Measurements from ENCODE around the gene CTNNA2.

CTNNA2 gene

DNA sequence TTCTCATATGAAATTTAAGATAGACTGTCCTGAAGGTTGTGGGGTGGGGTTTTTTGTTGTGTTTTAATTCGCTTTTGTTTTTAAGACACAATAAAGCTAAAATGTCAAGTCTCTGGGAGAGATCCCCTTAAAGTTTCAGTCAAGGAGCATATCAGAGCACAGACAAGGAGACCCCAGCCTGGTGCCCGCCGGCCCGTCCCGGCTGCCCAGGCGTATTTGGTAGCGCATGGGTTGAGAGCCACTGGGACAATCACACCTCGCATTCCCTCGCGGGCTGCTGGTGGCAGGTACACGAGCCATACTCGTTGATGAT is 789.1 kb downstream of the CTNNA2 start:
- TF ChIP-seq, protein P1, sequence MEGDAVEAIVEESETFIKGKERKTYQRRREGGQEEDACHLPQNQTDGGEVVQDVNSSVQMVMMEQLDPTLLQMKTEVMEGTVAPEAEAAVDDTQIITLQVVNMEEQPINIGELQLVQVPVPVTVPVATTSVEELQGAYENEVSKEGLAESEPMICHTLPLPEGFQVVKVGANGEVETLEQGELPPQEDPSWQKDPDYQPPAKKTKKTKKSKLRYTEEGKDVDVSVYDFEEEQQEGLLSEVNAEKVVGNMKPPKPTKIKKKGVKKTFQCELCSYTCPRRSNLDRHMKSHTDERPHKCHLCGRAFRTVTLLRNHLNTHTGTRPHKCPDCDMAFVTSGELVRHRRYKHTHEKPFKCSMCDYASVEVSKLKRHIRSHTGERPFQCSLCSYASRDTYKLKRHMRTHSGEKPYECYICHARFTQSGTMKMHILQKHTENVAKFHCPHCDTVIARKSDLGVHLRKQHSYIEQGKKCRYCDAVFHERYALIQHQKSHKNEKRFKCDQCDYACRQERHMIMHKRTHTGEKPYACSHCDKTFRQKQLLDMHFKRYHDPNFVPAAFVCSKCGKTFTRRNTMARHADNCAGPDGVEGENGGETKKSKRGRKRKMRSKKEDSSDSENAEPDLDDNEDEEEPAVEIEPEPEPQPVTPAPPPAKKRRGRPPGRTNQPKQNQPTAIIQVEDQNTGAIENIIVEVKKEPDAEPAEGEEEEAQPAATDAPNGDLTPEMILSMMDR (IDR thresholded peaks at IDR 0.05): no peak
- H3K4me3 ChIP-seq (ENCODE audit: low read depth, low read length): no peak overlapping the region
- H3K36me3 ChIP-seq (ENCODE audit: control insufficient read depth, insufficient read depth, low read length): no peaks in the 10 kb centered on the region
- no peaks in the 10 kb centered on the region for H3K4me1 ChIP-seq
- no peaks in the 10 kb centered on the region for H3K9me3 ChIP-seq (ENCODE audit: control insufficient read depth, low read length)
- no peak overlapping the region for H2AFZ ChIP-seq
- H3K27me3 ChIP-seq (ENCODE audit: control insufficient read depth, insufficient read depth, low read length): no peaks in the 10 kb centered on the region
- H3K79me2 ChIP-seq: no peaks in the 10 kb centered on the region
- H3K9ac ChIP-seq: no peak overlapping the region
- H3K27ac ChIP-seq: no peak overlapping the region
- H3K4me2 ChIP-seq (ENCODE audit: low read length): no peak overlapping the region

DNA sequence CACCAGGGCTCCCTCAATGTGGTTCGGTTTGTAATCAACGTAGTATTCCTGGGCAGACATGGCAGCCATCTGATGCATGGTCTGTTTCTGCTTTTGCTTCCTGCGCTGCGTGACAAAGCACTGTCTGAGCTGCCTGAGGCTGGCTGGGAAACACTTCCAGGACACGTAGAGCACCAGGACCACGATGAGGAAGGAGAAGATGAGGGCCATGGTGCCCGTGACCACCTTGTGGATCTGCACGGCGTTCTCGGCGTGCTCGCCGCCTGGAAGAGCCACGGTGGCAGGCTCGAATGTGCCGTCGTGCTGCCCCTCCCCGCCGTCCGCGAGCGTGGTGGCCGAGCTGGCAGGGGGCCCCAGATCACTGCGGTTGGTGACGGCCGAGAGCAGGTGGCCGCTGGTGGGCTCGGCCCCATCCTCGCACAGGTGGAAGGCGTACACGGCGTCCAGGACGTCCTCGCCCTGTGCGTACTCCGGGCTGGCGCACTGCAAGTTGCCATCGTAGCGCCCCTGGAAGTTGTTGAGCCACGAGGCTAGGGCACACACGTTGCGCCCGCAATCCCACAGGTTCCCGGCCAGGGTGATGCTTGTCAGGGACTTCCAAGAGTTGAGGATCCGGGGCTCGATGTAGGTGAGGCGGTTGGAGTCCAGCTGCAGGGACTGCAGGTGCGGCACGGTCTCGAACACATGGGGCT is 789.6 kb downstream of the CTNNA2 start:
- Histone ChIP-seq H3K9me3 (ENCODE audit: control insufficient read depth, low read length) (no peaks in the 10 kb centered on the region), H3K79me2 (no peaks in the 10 kb centered on the region), H3K4me3 (ENCODE audit: low read depth, low read length) (peak overlapping the region; percentile 14), H3K9ac (no peak overlapping the region), H3K4me1 (no peaks in the 10 kb centered on the region), H3K4me2 (ENCODE audit: low read length) (peak overlapping the region; percentile 56), H3K36me3 (ENCODE audit: control insufficient read depth, insufficient read depth, low read length) (no peaks in the 10 kb centered on the region), H3K27ac (no peak overlapping the region), H2AFZ (no peak overlapping the region), H3K27me3 (ENCODE audit: control insufficient read depth, insufficient read depth, low read length) (no peaks in the 10 kb centered on the region)
- TF ChIP-seq, protein P1 (IDR thresholded peaks at IDR 0.05): no peak

DNA sequence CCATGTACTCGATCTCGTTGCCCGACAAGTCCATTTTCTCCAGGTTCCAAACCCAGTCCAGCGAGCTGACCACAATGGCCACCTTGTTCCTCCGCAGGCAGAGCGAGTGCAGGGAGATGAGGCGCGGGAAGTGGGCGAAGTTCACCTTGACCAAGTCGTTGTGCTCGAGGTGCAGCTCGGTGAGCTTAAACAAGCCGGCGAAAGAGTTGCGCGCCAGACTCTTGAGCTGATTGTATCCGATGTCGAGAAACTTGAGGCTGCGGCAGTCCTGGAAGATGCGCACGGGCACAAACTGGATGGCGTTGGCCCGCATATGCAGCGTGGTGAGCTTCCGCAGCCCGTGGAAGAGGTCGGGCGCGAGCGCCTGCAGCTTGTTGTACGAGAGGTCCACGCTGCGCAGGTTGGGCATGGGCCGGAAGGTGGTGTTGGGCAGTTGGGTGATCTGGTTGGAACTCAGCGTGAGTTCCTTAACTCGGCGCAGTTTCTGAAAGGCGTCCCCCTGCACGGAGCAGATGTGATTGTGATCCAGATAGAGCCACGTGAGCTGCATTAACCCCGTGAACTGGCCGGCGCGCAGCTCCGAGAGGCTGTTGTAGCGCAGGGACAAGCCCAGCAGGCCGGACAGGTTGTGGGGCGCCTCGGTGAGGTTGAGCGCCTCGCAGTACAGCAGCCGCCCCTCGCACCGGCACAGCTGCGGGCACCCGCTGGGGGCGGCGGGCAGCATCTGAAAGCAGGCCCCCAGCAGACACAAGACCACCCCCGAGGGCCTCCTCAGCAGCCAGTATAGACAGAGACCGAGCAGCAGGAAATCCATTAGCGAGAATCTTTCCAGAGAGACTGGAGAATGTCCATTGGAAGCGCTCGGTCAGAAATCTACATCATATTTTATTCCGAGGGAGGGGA is 790.4 kb downstream of the CTNNA2 start:
- Histone ChIP-seq H3K27ac (no peak overlapping the region), H3K9me3 (ENCODE audit: control insufficient read depth, low read length) (no peaks in the 10 kb centered on the region), H3K36me3 (ENCODE audit: control insufficient read depth, insufficient read depth, low read length) (no peaks in the 10 kb centered on the region), H3K4me1 (no peaks in the 10 kb centered on the region), H3K9ac (no peak overlapping the region), H3K4me3 (ENCODE audit: low read depth, low read length) (peak overlapping the region; percentile 14), H3K27me3 (ENCODE audit: control insufficient read depth, insufficient read depth, low read length) (no peaks in the 10 kb centered on the region), H2AFZ (no peak overlapping the region), H3K4me2 (ENCODE audit: low read length) (peak overlapping the region; percentile 56), H3K79me2 (no peaks in the 10 kb centered on the region)
- TF ChIP-seq, protein P1 (IDR thresholded peaks at IDR 0.05): no peak

DNA sequence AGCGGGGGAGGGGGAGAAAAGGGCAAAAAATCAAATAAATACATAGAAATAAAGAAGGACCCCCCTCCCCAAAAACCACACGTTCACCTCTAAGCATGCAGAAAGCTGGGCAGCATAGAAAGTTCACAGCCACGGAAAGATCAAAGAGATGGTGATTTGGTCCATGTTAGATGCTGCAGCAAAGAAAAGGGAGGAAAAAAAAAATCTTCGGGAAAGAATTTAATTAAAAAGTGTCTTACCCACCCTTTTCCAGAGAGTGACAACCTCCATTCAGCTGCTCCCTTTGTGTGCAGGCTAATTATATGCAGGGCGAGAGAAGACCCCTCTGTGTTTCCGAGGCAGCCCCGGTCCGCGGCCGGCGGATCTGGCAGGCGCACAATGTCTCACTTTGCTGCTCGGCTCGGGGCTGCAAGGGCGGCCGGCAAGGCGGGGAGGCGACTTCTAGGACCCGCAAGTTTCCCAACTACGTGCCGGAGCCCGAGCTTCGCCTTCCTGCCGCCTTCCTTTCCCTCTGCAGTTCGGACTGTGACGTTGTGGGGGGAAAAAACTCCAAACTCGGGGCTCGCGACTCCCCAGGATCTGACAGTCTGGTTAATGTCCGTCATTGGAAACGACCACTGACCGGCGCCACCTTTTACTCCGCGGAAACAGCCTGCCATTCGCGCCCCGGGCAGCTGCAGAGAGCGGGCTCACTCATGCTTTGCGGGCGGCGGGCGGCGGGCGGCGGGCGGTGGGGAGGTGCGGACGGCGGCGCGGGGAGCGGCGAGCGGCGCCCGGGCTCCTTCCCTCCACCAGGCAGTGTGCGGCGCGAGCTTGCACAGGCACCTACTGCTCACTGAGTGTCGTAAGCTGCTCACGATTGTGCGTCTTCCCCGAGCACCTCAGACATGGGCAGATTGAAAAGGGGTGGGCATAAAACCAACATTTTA is 791.3 kb downstream of the CTNNA2 start, which contains the start of gene LRRTM1:
Gene LRRTM1 (minus strand): TSS at position 844 of the 929 bp plus-strand sequence. CDS start 933 bp downstream, outside the sequence.
- Histone ChIP-seq H3K79me2 (no peaks in the 10 kb centered on the region), H3K36me3 (ENCODE audit: control insufficient read depth, insufficient read depth, low read length) (no peaks in the 10 kb centered on the region), H3K27me3 (ENCODE audit: control insufficient read depth, insufficient read depth, low read length) (no peaks in the 10 kb centered on the region), H3K9ac (no peak within 1 kb of the TSS), H2AFZ (no peak within 1 kb of the TSS), H3K4me2 (ENCODE audit: low read length) (peak within 1 kb of the TSS; percentile 56), H3K9me3 (ENCODE audit: control insufficient read depth, low read length) (no peaks in the 10 kb centered on the region), H3K4me1 (no peaks in the 10 kb centered on the region), H3K27ac (no peak within 1 kb of the TSS), H3K4me3 (ENCODE audit: low read depth, low read length) (no peak within 1 kb of the TSS)
- TF ChIP-seq, protein P1 (IDR thresholded peaks at IDR 0.05): no peak

Data from parathyroid adenoma (tissue), 2 donors.